HUES6 (cell line): Measurements from ENCODE around the gene AP4B1.

Source experiments
- H3K27ac ChIP-seq: 2 replicates; pipeline ENCODE4 v1.7.0; 2013; ENCODE audit warnings: low read depth, mild to moderate bottlenecking, low read length, inconsistent platforms
- H3K27me3 ChIP-seq: 2 replicates; pipeline ENCODE4 v1.6.1; 2013; ENCODE audit warnings: low read length; ENCODE audit not compliant: control insufficient read depth, insufficient read depth
- H3K36me3 ChIP-seq: 2 replicates; pipeline ENCODE4 v1.6.1; 2013; ENCODE audit warnings: low read length; ENCODE audit not compliant: control insufficient read depth, insufficient read depth
- H3K4me1 ChIP-seq: 2 replicates; pipeline ENCODE4 v1.6.1; 2013; ENCODE audit warnings: low read length; ENCODE audit not compliant: control insufficient read depth, insufficient read depth
- H3K4me3 ChIP-seq: 2 replicates; pipeline ENCODE4 v1.5.1; 2013; ENCODE audit warnings: low read depth, low read length
- H3K9ac ChIP-seq: one replicate; pipeline ENCODE4 v1.6.1; 2013; ENCODE audit warnings: mild to moderate bottlenecking, low read length
- H3K9me3 ChIP-seq: 2 replicates; pipeline ENCODE4 v1.6.1; 2013; ENCODE audit warnings: low read depth, low read length; ENCODE audit not compliant: control insufficient read depth, insufficient read depth

Gene AP4B1

GRCh38 chr1:113870778-113871177, 33.8 kb downstream of the AP4B1 start:
- H3K27me3 ChIP-seq: no peaks in the 10 kb centered on the region

GRCh38 chr1:113868387-113869083, 36.1 kb downstream of the AP4B1 start:
- no peaks in the 10 kb centered on the region for H3K9me3 ChIP-seq
- H3K4me3 ChIP-seq: no peak overlapping the region
- no peak overlapping the region for H3K9ac ChIP-seq
- H3K36me3 ChIP-seq: no peaks in the 10 kb centered on the region
- peaks cover 5% of the 10 kb centered on the region; the same call in 1 of the 2 replicates for H3K4me1 ChIP-seq
- H3K27ac ChIP-seq: no peak overlapping the region
- H3K27me3 ChIP-seq: no peaks in the 10 kb centered on the region

More at GRCh38 chr1:113870778-113871177, 33.8 kb downstream of the AP4B1 start:
- Histone ChIP-seq H3K9me3 (no peaks in the 10 kb centered on the region), H3K27ac (no peak overlapping the region), H3K9ac (no peak overlapping the region), H3K4me3 (no peak overlapping the region), H3K36me3 (no peaks in the 10 kb centered on the region), H3K4me1 (peaks cover 5% of the 10 kb centered on the region; the same call in 1 of the 2 replicates)

- no peak overlapping the region for H3K9ac ChIP-seq
- H3K4me1 ChIP-seq: no peaks in the 10 kb centered on the region
- H3K27ac ChIP-seq: no peak overlapping the region
- H3K4me3 ChIP-seq: no peak overlapping the region
- H3K27me3 ChIP-seq: no peaks in the 10 kb centered on the region
- no peaks in the 10 kb centered on the region for H3K9me3 ChIP-seq
- H3K36me3 ChIP-seq: no peaks in the 10 kb centered on the region
These were observed 43.0 kb downstream of the AP4B1 start for GRCh38 chr1:113861641-113862040.

DNA sequence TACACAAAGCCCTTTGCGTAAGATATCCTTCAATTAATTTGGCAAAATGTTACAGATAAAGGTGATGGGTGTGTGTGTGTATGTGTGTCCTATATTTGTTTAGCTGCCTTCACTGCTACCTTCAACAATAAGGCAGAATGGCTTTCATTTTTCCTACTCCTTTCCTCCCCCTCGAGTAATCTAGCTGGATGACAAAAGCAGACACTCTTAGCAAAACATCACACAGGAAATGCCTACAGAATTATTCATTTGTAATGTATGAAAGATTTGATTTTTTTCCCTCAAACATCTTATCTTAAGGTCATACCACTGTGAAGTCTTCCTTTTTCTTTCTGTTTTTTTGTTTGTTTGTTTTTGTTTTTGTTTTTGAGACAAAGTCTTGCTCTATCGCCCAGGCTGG, 43.7 kb downstream of the AP4B1 start:
- Histone ChIP-seq H3K27me3 (no peaks in the 10 kb centered on the region), H3K4me3 (no peak overlapping the region), H3K36me3 (no peaks in the 10 kb centered on the region), H3K27ac (no peak overlapping the region), H3K4me1 (no peaks in the 10 kb centered on the region), H3K9me3 (no peaks in the 10 kb centered on the region), H3K9ac (no peak overlapping the region)

GRCh38 chr1:113859478-113860175, 45.0 kb downstream of the AP4B1 start:
- Histone ChIP-seq H3K36me3 (no peaks in the 10 kb centered on the region), H3K4me3 (no peak overlapping the region), H3K27me3 (no peaks in the 10 kb centered on the region), H3K9ac (no peak overlapping the region), H3K4me1 (no peaks in the 10 kb centered on the region), H3K9me3 (no peaks in the 10 kb centered on the region), H3K27ac (no peak overlapping the region)

- no peaks in the 10 kb centered on the region for H3K4me1 ChIP-seq
These were observed 45.6 kb downstream of the AP4B1 start for GRCh38 chr1:113858982-113859381.

DNA sequence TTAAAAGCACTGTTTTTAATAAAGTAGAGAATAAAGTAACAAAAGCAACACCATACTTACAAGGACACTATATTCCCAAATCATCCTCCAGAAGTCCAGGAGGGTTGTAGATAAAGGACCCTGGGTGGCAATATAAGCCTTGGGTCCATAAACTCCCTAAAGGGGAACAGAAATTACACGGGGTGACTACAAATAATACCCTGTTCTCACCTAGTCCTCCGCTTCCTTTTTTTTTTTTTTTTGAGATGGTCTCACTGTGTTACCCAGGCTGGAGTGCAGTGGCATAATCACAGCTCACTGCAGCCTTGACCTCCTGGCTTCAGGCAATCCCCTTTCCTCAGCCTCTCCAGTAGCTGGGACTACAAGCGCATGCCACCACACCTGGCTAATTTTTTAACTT, 46.2 kb downstream of the AP4B1 start:
- Histone ChIP-seq H3K9ac (no peak overlapping the region), H3K4me3 (no peak overlapping the region), H3K9me3 (no peaks in the 10 kb centered on the region), H3K4me1 (no peaks in the 10 kb centered on the region), H3K36me3 (no peaks in the 10 kb centered on the region), H3K27me3 (no peaks in the 10 kb centered on the region), H3K27ac (no peak overlapping the region)

More at GRCh38 chr1:113858982-113859381, 45.6 kb downstream of the AP4B1 start:
- Histone ChIP-seq H3K36me3 (no peaks in the 10 kb centered on the region), H3K9me3 (no peaks in the 10 kb centered on the region), H3K4me3 (no peak overlapping the region), H3K27me3 (no peaks in the 10 kb centered on the region), H3K27ac (no peak overlapping the region), H3K9ac (no peak overlapping the region)

DNA sequence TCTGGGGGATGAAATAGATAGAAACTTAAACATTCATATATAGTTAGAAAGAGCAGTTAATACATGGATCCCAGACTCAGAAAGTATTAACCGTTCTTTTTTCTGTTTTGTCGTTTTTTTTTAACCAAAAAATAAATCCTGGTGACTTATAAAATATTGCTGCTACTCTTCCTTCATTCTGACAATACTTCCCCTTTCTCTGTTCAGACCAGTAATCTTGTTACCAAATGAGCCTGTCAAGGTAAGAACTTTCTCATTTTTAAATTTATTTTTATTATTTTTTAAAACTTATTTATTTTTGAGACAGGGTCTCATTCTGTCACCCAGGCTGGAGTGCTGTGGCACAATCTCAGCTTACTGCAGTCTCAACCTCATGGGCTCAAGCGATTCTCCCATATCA, 46.8 kb downstream of the AP4B1 start:
- Histone ChIP-seq H3K9ac (no peak overlapping the region), H3K36me3 (no peaks in the 10 kb centered on the region), H3K9me3 (no peaks in the 10 kb centered on the region), H3K27ac (no peak overlapping the region), H3K4me1 (no peaks in the 10 kb centered on the region), H3K27me3 (no peaks in the 10 kb centered on the region), H3K4me3 (no peak overlapping the region)

DNA sequence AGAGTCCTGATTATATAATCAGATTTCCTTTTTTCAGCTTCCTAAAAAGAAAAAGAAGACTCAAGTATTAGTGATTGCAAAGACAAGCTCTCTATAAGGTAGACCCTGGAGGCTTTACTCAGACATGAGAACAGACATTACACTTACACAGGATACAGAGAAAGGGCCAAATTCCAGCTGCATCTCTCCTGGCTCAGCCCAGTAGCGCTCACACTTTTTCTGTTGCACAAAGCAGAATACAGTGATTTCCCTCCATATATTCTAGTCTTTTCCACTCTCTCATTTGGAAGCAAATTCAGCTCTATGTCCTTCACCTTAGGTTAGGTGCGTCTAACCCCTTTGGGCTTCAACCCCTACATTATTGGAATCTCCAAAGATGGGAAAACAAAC, 48.2 kb downstream of the AP4B1 start:
- Histone ChIP-seq H3K27me3 (no peaks in the 10 kb centered on the region), H3K4me3 (no peak overlapping the region), H3K9me3 (no peaks in the 10 kb centered on the region), H3K36me3 (no peaks in the 10 kb centered on the region), H3K9ac (no peak overlapping the region), H3K4me1 (no peaks in the 10 kb centered on the region), H3K27ac (no peak overlapping the region)

GRCh38 chr1:113855630-113856400, 48.8 kb downstream of the AP4B1 start:
- no peak overlapping the region for H3K27ac ChIP-seq
- no peaks in the 10 kb centered on the region for H3K36me3 ChIP-seq
- no peaks in the 10 kb centered on the region for H3K27me3 ChIP-seq
- H3K4me3 ChIP-seq: no peak overlapping the region
- H3K9me3 ChIP-seq: no peaks in the 10 kb centered on the region
- no peak overlapping the region for H3K9ac ChIP-seq
- no peaks in the 10 kb centered on the region for H3K4me1 ChIP-seq

DNA sequence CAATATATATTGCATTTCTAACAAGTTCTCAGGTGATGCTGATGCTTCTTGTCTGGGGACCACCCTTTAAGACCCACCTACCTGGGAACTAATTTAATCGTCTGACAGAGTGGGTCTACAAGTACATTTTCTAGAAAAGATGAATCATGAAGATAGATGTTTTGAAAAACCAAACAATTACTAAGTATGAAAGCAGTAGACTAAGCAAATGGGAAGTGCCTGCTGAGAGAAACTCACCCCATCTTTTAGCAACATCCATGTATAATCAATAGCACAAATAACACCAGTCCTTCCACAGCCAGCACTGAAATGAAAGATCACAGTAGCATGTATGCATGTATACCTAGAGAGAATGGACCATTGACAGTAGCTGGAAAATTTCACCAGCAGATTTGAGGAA, 50.4 kb downstream of the AP4B1 start:
- no peaks in the 10 kb centered on the region for H3K9me3 ChIP-seq
- no peak overlapping the region for H3K4me3 ChIP-seq
- no peaks in the 10 kb centered on the region for H3K27me3 ChIP-seq
- H3K36me3 ChIP-seq: no peaks in the 10 kb centered on the region
- H3K27ac ChIP-seq: no peak overlapping the region
- H3K9ac ChIP-seq: no peak overlapping the region
- no peaks in the 10 kb centered on the region for H3K4me1 ChIP-seq
